Stomach (tissue), 9 donors: ENCODE measurements around the gene NEDD9. TPM values are rescaled to one million over a fixed set of nuclear protein-coding genes. Genes with fewer than 3 reads are reported as not detected.

Experiments used
- DNase-seq, 2 donors: peaks; one replicate each; pipeline versions ENCODE4 v3.0.0 to v3.0.0-alpha.2; 2013 to 2019
- H3K27ac ChIP-seq, 5 donors: fragments of 200-600 bp in 4 of 5; sonication (generic) in 4 of 5; one replicate each; pipeline ENCODE4 v1.5.1; 2013 to 2019; ENCODE audit warnings: mild to moderate bottlenecking in 1 of 5, moderate library complexity in 1 of 5
- H3K27me3 ChIP-seq, 3 donors: fragments of 200-600 bp; sonication (generic); one replicate each; pipeline ENCODE4 v1.5.1; 2017 to 2019; ENCODE audit warnings: mixed run types in 1 of 3
- H3K36me3 ChIP-seq, 4 donors: fragments of 200-600 bp; sonication (generic); 1 replicate in 3 of 4; 2 replicates in 1 of 4; pipeline ENCODE4 v1.5.1; 2016 to 2019
- H3K4me1 ChIP-seq, 4 donors: fragments of 200-600 bp; sonication (generic); one replicate each; pipeline ENCODE4 v1.5.1; 2016 to 2019
- H3K4me3 ChIP-seq, 4 donors: fragments of 200-600 bp; sonication (generic) in 3 of 4; one replicate each; pipeline ENCODE4 v1.5.1; 2016 to 2019; ENCODE audit warnings: mild to moderate bottlenecking in 1 of 4
- H3K9me3 ChIP-seq, 4 donors: fragments of 200-600 bp; sonication (generic); one replicate each; pipeline ENCODE4 v1.5.1; 2016 to 2019
- EP300 ChIP-seq: sonication (generic); formaldehyde crosslinking; IDR thresholded peaks from one replicate; pipeline ENCODE4 v1.6.1; 2017; ENCODE audit warnings: antibody characterized with exemption
- POLR2A ChIP-seq, 4 donors: fragments of 450-650 bp; IDR thresholded peaks; one replicate each; pipeline ENCODE4 v1.6.1; 2016; ENCODE audit warnings: antibody characterized with exemption in 4 of 4, control low read depth in 2 of 4, mild to moderate bottlenecking in 1 of 4, moderate library complexity in 1 of 4
- POLR2AphosphoS5 ChIP-seq, 3 donors: sonication (generic); formaldehyde crosslinking; IDR thresholded peaks; one replicate each; pipeline ENCODE4 v1.6.1; 2016; ENCODE audit warnings: antibody characterized with exemption in 3 of 3
- WGBS, 5 donors: extraction: QIAGEN DNeasy Blood & Tissue Kit in 3 of 5; methylation state at CpG; one replicate each; pipeline versions ENCODE4 v1.1.5 to v1.1.7; 2013 to 2018; 5-methylcytosine and 5-hydroxymethylcytosine counted together
- intact Hi-C: fragments of 100-400 bp; cut with DNase I; formaldehyde crosslinking; loops from one replicate; pipeline ENCODE4 v1.15.1; 2023; ENCODE audit warnings: low total_unique reads
- polyA plus RNA-seq, 3 donors: library from polyadenylated mRNA; stranded (reverse); fragments of 200-250 nt; gene quantifications; one replicate each; pipeline ENCODE4 v1.2.3, GENCODE V29; 2013
- total RNA-seq, 5 donors: library from RNA; depleted of rRNA; stranded (reverse); fragments of >200 nt; gene quantifications; one replicate each; pipeline versions ENCODE4 v1.1.0 to v1.2.3, GENCODE V29; 2014 to 2016
- TF ChIP-seq, protein P1 (sequence below), 7 experiments: fragments of 450-650 bp in 4 of 7; fragments of 200-600 bp in 3 of 7; sonication (generic) in 3 of 7; IDR thresholded peaks; one replicate each; pipeline ENCODE4 v1.5.1; 2016 to 2019; ENCODE audit warnings: antibody characterized with exemption in 7 of 7, control low read depth in 2 of 7, mild to moderate bottlenecking in 1 of 7
- donor health status: healthy with polysubstance abuse.
- donor health status: Bipolar disorder and iron deficiency.
- donor health status: healthy.

The NEDD9 gene
- total and polyA plus RNA-seq, 8 donors: 4.2 to 97.9 (median 26.9) TPM

DNA sequence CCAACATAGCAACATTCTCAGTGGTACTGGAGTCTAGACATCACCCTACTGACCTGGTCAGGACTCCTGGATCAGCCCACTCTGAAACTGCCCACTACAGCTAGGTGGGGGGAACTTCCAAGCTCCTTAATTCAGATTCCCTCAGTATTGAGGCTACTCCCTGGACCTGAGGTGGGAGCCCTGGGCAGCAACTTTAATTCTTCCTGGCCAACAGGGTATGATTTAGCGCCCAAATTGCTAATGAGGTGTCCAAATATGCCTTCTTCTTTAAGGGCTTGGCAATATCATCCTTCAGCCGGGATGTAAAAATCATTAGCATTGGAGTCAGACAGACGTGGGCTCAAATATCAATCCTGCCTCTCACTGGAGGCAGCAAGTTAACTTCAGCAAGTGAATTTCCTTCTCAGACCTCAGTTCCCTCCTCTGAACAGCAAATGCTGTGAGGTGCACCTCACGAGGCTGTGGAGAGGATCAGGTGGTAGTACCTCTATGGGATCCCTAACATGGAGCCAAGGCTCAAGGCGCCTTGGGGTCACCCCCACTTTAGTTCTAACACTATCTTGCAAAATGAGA lies 27.6 kb downstream of the NEDD9 start:
- H3K4me1 ChIP-seq: peaks cover 21 to 70% (median 33%) of the 10 kb centered on the region in 4 donors
- H3K27me3 ChIP-seq: no peaks in the 10 kb centered on the region
- peak overlapping the region in 1 of 5 donors; percentile 5 for H3K27ac ChIP-seq
- intact Hi-C loops: no loop called here
- H3K9me3 ChIP-seq: no peaks in the 10 kb centered on the region
- peaks cover 10 to 49% (median 27%) of the 10 kb centered on the region in 4 donors for H3K36me3 ChIP-seq
- 92 to 98% (median 94%) methylated on average over 5 of the region's 5 CpGs for WGBS, 5 donors
- DNase-seq: no peak
- no peak overlapping the region for H3K4me3 ChIP-seq
- TF ChIP-seq, protein P1, sequence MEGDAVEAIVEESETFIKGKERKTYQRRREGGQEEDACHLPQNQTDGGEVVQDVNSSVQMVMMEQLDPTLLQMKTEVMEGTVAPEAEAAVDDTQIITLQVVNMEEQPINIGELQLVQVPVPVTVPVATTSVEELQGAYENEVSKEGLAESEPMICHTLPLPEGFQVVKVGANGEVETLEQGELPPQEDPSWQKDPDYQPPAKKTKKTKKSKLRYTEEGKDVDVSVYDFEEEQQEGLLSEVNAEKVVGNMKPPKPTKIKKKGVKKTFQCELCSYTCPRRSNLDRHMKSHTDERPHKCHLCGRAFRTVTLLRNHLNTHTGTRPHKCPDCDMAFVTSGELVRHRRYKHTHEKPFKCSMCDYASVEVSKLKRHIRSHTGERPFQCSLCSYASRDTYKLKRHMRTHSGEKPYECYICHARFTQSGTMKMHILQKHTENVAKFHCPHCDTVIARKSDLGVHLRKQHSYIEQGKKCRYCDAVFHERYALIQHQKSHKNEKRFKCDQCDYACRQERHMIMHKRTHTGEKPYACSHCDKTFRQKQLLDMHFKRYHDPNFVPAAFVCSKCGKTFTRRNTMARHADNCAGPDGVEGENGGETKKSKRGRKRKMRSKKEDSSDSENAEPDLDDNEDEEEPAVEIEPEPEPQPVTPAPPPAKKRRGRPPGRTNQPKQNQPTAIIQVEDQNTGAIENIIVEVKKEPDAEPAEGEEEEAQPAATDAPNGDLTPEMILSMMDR (IDR thresholded peaks at IDR 0.05): no peak
- no peak for TF ChIP-seq EP300
- TF ChIP-seq POLR2AphosphoS5 (IDR thresholded peaks at IDR 0.05): no peak
- TF ChIP-seq POLR2A (IDR thresholded peaks at IDR 0.05): no peak

DNA sequence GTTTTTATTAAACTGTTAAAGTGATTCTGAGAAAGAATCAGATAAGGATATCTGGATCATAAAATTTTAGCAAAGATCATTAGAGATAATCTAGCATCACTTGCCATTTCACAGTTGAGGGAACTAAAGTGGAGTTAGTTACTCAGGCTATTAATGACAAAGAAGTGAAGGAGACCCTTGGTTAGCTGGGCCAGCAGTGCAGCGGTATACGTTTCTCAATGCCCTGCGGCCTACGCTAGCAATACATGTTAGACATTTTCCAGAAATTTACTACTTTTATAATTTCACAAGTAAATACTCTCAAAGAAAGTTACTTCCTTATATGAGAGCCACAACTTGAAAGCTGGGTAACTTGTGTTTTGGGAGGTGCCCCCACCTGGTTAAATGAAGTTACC lies 28.5 kb downstream of the NEDD9 start:
- Histone ChIP-seq H3K27ac (peak overlapping the region in 2 of 5 donors; percentile 22 to 57), H3K27me3 (no peaks in the 10 kb centered on the region), H3K4me3 (no peak overlapping the region), H3K9me3 (no peaks in the 10 kb centered on the region), H3K36me3 (peaks cover 6 to 53% (median 24%) of the 10 kb centered on the region in 4 donors), H3K4me1 (peaks cover 21 to 62% (median 33%) of the 10 kb centered on the region in 4 donors)
- intact Hi-C loops: no loop called here
- TF ChIP-seq POLR2AphosphoS5 (IDR thresholded peaks at IDR 0.05) (no peak), EP300 (no peak), POLR2A (IDR thresholded peaks at IDR 0.05) (no peak)
- TF ChIP-seq, protein P1 (IDR thresholded peaks at IDR 0.05): no peak
- 91 to 99% (median 95%) methylated on average over 4 of the region's 4 CpGs for WGBS, 5 donors
- no peak for DNase-seq

DNA sequence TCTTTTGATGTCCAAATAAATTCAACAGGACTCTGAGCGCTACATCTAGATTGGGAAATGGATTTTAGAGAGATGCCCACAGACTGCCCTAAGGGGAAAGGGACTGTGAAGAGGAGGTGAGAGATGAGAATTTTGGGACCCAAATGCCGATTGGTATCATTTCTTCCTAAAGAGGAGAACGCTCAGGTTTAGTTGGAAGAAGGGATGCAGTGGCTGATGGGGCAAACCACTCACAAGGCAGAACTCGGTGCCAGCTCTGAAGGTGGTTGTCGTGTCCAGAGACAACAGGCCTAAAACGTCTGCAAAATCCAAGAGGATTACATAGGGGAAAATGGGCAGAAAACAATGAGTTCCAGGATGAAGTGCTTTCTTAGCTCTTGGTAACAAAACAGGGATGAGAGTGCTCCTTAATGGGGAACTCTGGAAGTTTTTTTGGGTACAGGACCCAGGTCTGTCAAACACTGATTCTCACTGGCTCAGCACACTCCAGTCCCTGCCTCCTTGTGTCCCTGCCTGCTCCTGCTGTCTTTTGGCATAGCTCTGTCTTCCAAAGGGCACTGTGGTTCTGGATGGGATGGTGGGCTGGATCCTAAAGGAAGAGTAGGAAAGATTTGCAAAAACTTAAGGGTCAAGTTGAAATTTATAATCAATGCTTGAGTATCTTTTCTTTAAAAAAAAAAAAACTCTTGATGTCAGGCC lies 29.0 kb downstream of the NEDD9 start:
- peaks cover 6 to 56% (median 23%) of the 10 kb centered on the region in 4 donors for H3K36me3 ChIP-seq
- peak overlapping the region in 4 of 5 donors; percentile 22 to 69 (median 48) for H3K27ac ChIP-seq
- intact Hi-C loops: no loop called here
- H3K9me3 ChIP-seq: no peaks in the 10 kb centered on the region
- no peak overlapping the region for H3K4me3 ChIP-seq
- TF ChIP-seq, protein P1 (IDR thresholded peaks at IDR 0.05): no peak
- no peak for TF ChIP-seq POLR2A (IDR thresholded peaks at IDR 0.05)
- no peak for TF ChIP-seq POLR2AphosphoS5 (IDR thresholded peaks at IDR 0.05)
- no peak for TF ChIP-seq EP300
- WGBS, 5 donors: 84 to 88% (median 85%) methylated on average over 6 of the region's 6 CpGs
- no peak for DNase-seq
- no peaks in the 10 kb centered on the region for H3K27me3 ChIP-seq
- peaks cover 21 to 66% (median 33%) of the 10 kb centered on the region in 4 donors for H3K4me1 ChIP-seq

DNA sequence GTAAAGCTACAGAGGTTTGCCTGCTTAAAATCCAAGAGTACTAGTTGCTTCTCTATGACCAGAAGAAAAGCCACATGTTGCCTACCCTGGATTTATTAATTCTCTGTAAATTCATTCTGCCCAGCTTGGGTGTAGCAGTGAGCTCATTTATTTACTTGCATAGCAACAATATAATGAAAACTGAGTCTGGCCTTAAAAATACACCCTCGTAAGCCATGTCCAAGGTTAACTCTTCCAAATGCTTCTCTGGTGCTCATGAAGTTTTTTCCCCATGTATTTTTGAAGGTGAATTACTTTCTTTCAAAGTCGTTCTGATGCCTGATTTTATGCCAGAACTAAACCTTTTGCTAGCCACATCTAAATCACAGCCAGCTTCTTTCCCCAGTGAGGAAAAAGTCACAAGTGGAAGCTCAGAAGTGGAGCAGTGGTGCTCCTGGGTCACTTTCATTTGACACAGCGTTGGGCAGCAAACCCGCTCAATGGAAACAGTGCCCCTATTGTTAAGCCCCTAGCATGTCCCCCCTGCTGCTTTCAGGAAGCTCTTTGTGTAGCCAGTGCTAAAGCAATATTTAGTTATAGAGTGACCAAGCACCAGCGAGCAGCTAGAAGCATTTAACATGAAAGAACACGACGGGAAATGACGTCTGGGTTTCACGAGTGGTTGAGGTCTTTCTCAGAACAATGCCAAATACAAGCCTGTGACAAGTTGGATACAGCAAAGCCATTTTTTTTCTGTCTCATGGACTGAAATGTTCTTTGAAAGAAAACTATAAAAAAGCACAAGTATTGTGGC lies 29.8 kb downstream of the NEDD9 start:
- peak overlapping the region; percentile 3 to 69 (median 40) for H3K27ac ChIP-seq
- H3K4me3 ChIP-seq: no peak overlapping the region
- peak in 1 of 2 donors; percentile 88 for DNase-seq
- TF ChIP-seq POLR2A (IDR thresholded peaks at IDR 0.05) (no peak), POLR2AphosphoS5 (IDR thresholded peaks at IDR 0.05) (no peak), EP300 (no peak)
- TF ChIP-seq, protein P1 (IDR thresholded peaks at IDR 0.05): no peak
- H3K36me3 ChIP-seq: peaks cover 6 to 60% (median 23%) of the 10 kb centered on the region in 4 donors
- H3K4me1 ChIP-seq: peaks cover 21 to 65% (median 35%) of the 10 kb centered on the region in 4 donors
- intact Hi-C loops: no loop called here
- no peaks in the 10 kb centered on the region for H3K27me3 ChIP-seq
- H3K9me3 ChIP-seq: no peaks in the 10 kb centered on the region
- WGBS, 5 donors: 23 to 53% (median 41%) methylated on average over 9 of the region's 9 CpGs
